Esophagus mucosa (tissue), 1 donor: ENCODE results near the gene AFAP1. TPM values are rescaled to one million over a fixed set of nuclear protein-coding genes. Genes with fewer than 3 reads are reported as not detected.

Source experiments
- ATAC-seq: fragments of 200-7000 bp; cut with Tn5 transposase; one replicate; pipeline ENCODE4 v1.9.1; 2020
- total RNA-seq: library from RNA; stranded (reverse); gene quantifications from one replicate; pipeline ENCODE4 v1.2.4, GENCODE V29; 2023
- donor health status: DM: yes; HTN: yes; CAD: no.

Gene AFAP1
- total RNA-seq, 1 donor from 2014 or later: 5.5 TPM

- no peak for ATAC-seq
These were observed 26.8 kb downstream of the AFAP1 start for GRCh38 chr4:7912826-7913225.

- peak; percentile 34 for ATAC-seq
These were observed 28.6 kb downstream of the AFAP1 start for GRCh38 chr4:7910952-7911578.

- peak; percentile 26 for ATAC-seq
These were observed 29.3 kb downstream of the AFAP1 start for GRCh38 chr4:7910263-7910896.

- no peak for ATAC-seq
These were observed 30.0 kb downstream of the AFAP1 start for GRCh38 chr4:7909463-7910262.

GRCh38 chr4:7908668-7909067, 31.0 kb downstream of the AFAP1 start:
- no peak for ATAC-seq

GRCh38 chr4:7907142-7907541, 32.5 kb downstream of the AFAP1 start:
- no peak for ATAC-seq

GRCh38 chr4:7906171-7906701, 33.4 kb downstream of the AFAP1 start:
- no peak for ATAC-seq

- peak; percentile 52 for ATAC-seq
These were observed 34.4 kb downstream of the AFAP1 start for GRCh38 chr4:7904952-7905915.

- ATAC-seq: no peak
These were observed 35.7 kb downstream of the AFAP1 start for GRCh38 chr4:7903791-7904516.

- ATAC-seq: no peak
These were observed 36.8 kb downstream of the AFAP1 start for GRCh38 chr4:7902826-7903225.

- ATAC-seq: no peak
These were observed 37.5 kb downstream of the AFAP1 start for GRCh38 chr4:7902101-7902553.

- no peak for ATAC-seq
These were observed 38.3 kb downstream of the AFAP1 start for GRCh38 chr4:7901311-7901885.

GRCh38 chr4:7900334-7900909, 39.2 kb downstream of the AFAP1 start:
- ATAC-seq: no peak

GRCh38 chr4:7899184-7899869, 40.3 kb downstream of the AFAP1 start:
- no peak for ATAC-seq

GRCh38 chr4:7898385-7898784, 41.3 kb downstream of the AFAP1 start:
- ATAC-seq: no peak

GRCh38 chr4:7897811-7898210, 41.9 kb downstream of the AFAP1 start:
- ATAC-seq: no peak

GRCh38 chr4:7894677-7895181, 44.9 kb downstream of the AFAP1 start:
- peak; percentile 5 for ATAC-seq

GRCh38 chr4:7894098-7894676, 45.5 kb downstream of the AFAP1 start:
- peak; percentile 75 for ATAC-seq

GRCh38 chr4:7893539-7893938, 46.1 kb downstream of the AFAP1 start:
- ATAC-seq: no peak
